IPS DF 6.9 (cell line): ENCODE results near the gene MEOX2.

Experiments used
- DNase-seq: peaks from one replicate; pipeline ENCODE4 v3.0.0-alpha.2; 2013; ENCODE audit warnings: low read depth, low spot score
- H3K27ac ChIP-seq: one replicate; pipeline ENCODE4 v1.5.1; 2013; ENCODE audit warnings: low read length, control low read depth
- H3K27me3 ChIP-seq: 2 replicates; pipeline ENCODE4 v1.6.1; 2013; ENCODE audit warnings: mild to moderate bottlenecking, low read length; ENCODE audit not compliant: control insufficient read depth, insufficient read depth
- H3K36me3 ChIP-seq: 2 replicates; pipeline ENCODE4 v1.6.1; 2013; ENCODE audit warnings: low read length; ENCODE audit not compliant: control insufficient read depth, insufficient read depth
- H3K4me1 ChIP-seq: 2 replicates; pipeline ENCODE4 v1.6.1; 2013; ENCODE audit warnings: low read length; ENCODE audit not compliant: control insufficient read depth, insufficient read depth
- H3K4me3 ChIP-seq: 2 replicates; pipeline ENCODE4 v1.5.1; 2013; ENCODE audit warnings: mild to moderate bottlenecking, low read length
- H3K9me3 ChIP-seq: 2 replicates; pipeline ENCODE4 v1.6.1; 2013; ENCODE audit warnings: low read length, inconsistent platforms; ENCODE audit not compliant: control insufficient read depth, insufficient read depth
- WGBS: extraction: QIAGEN DNeasy Blood & Tissue Kit; methylation state at CpG from one replicate; pipeline ENCODE4 v1.1.7; 2013; ENCODE audit warnings: mixed read lengths, missing lambda C conversion rate; ENCODE audit not compliant: insufficient read length, insufficient coverage; 5-methylcytosine and 5-hydroxymethylcytosine counted together

The MEOX2 gene

GRCh38 chr7:15681631-15682030, 4.9 kb downstream of the MEOX2 start:
- no CpG with 5 or more reads among the region's 2 CpGs for WGBS
- no peak for DNase-seq
- H3K36me3 ChIP-seq, result no peaks in the 10 kb centered on the region
- H3K27me3 ChIP-seq, result peaks cover 13% of the 10 kb centered on the region; the same call in 1 of the 2 replicates
- no peaks in the 10 kb centered on the region for H3K9me3 ChIP-seq
- H3K27ac ChIP-seq, result no peak overlapping the region
- no peak overlapping the region for H3K4me3 ChIP-seq
- H3K4me1 ChIP-seq, result peaks cover under 1% of the 10 kb centered on the region; the same call in 1 of the 2 replicates

GRCh38 chr7:15681186-15681585, 5.3 kb downstream of the MEOX2 start:
- no peak for DNase-seq
- Histone ChIP-seq H3K36me3 (no peaks in the 10 kb centered on the region), H3K27me3 (peaks cover 9% of the 10 kb centered on the region; the same call in 1 of the 2 replicates), H3K4me3 (no peak overlapping the region), H3K4me1 (no peaks in the 10 kb centered on the region; the same call in 1 of the 2 replicates), H3K27ac (no peak overlapping the region), H3K9me3 (no peaks in the 10 kb centered on the region)
- no CpG with 5 or more reads among the region's 1 CpG for WGBS

- H3K27ac ChIP-seq, result no peak overlapping the region
- WGBS, result no CpG with 5 or more reads among the region's 3 CpGs
- no peak for DNase-seq
- no peak overlapping the region for H3K4me3 ChIP-seq
- peaks cover 5% of the 10 kb centered on the region; the same call in 1 of the 2 replicates for H3K27me3 ChIP-seq
- H3K9me3 ChIP-seq, result no peaks in the 10 kb centered on the region
- no peaks in the 10 kb centered on the region for H3K36me3 ChIP-seq
- no peaks in the 10 kb centered on the region; the same call in 1 of the 2 replicates for H3K4me1 ChIP-seq
These were observed 6.0 kb downstream of the MEOX2 start for GRCh38 chr7:15680446-15680845.

GRCh38 chr7:15679306-15679705, 7.2 kb downstream of the MEOX2 start:
- Histone ChIP-seq H3K9me3 (no peaks in the 10 kb centered on the region), H3K4me1 (no peaks in the 10 kb centered on the region), H3K36me3 (no peaks in the 10 kb centered on the region), H3K27ac (no peak overlapping the region), H3K4me3 (no peak overlapping the region), H3K27me3 (no peaks in the 10 kb centered on the region)
- no peak for DNase-seq
- no CpG with 5 or more reads among the region's 1 CpG for WGBS

- DNase-seq, result no peak
These were observed 7.8 kb downstream of the MEOX2 start for GRCh38 chr7:15678653-15679052.

GRCh38 chr7:15675379-15675778, 11.1 kb downstream of the MEOX2 start:
- Histone ChIP-seq H3K27ac (no peak overlapping the region), H3K4me1 (no peaks in the 10 kb centered on the region), H3K9me3 (no peaks in the 10 kb centered on the region), H3K27me3 (no peaks in the 10 kb centered on the region), H3K36me3 (no peaks in the 10 kb centered on the region), H3K4me3 (no peak overlapping the region)
- DNase-seq, result no peak
- no CpG with 5 or more reads among the region's 2 CpGs for WGBS

More at GRCh38 chr7:15678653-15679052, 7.8 kb downstream of the MEOX2 start:
- Histone ChIP-seq H3K27me3 (no peaks in the 10 kb centered on the region), H3K36me3 (no peaks in the 10 kb centered on the region), H3K27ac (no peak overlapping the region), H3K9me3 (no peaks in the 10 kb centered on the region), H3K4me1 (no peaks in the 10 kb centered on the region), H3K4me3 (no peak overlapping the region)
- WGBS, result no CpG with 5 or more reads among the region's 3 CpGs

- DNase-seq, result no peak
- Histone ChIP-seq H3K4me1 (no peaks in the 10 kb centered on the region), H3K9me3 (no peaks in the 10 kb centered on the region), H3K4me3 (no peak overlapping the region), H3K36me3 (no peaks in the 10 kb centered on the region), H3K27me3 (no peaks in the 10 kb centered on the region), H3K27ac (no peak overlapping the region)
These were observed 11.9 kb downstream of the MEOX2 start for GRCh38 chr7:15674586-15674985.

- Histone ChIP-seq H3K27ac (no peak overlapping the region), H3K9me3 (no peaks in the 10 kb centered on the region), H3K36me3 (no peaks in the 10 kb centered on the region), H3K4me1 (no peaks in the 10 kb centered on the region), H3K4me3 (no peak overlapping the region), H3K27me3 (no peaks in the 10 kb centered on the region)
- 100% methylated on average over 1 of the region's 10 CpGs for WGBS
- no peak for DNase-seq
These were observed 16.9 kb downstream of the MEOX2 start for GRCh38 chr7:15669443-15670090.

GRCh38 chr7:15667991-15668390, 18.5 kb downstream of the MEOX2 start:
- Histone ChIP-seq H3K27ac (no peak overlapping the region), H3K36me3 (no peaks in the 10 kb centered on the region), H3K27me3 (no peaks in the 10 kb centered on the region), H3K9me3 (no peaks in the 10 kb centered on the region), H3K4me3 (no peak overlapping the region), H3K4me1 (no peaks in the 10 kb centered on the region)
- DNase-seq, result no peak
- WGBS, result no CpG with 5 or more reads among the region's 5 CpGs

- no peaks in the 10 kb centered on the region for H3K36me3 ChIP-seq
These were observed 24.0 kb downstream of the MEOX2 start for GRCh38 chr7:15662451-15662850.

GRCh38 chr7:15658247-15658646, 28.2 kb downstream of the MEOX2 start:
- Histone ChIP-seq H3K36me3 (no peaks in the 10 kb centered on the region), H3K4me1 (no peaks in the 10 kb centered on the region), H3K27me3 (no peaks in the 10 kb centered on the region), H3K27ac (no peak overlapping the region), H3K4me3 (no peak overlapping the region), H3K9me3 (no peaks in the 10 kb centered on the region)
- WGBS, result no CpG with 5 or more reads among the region's 3 CpGs
- DNase-seq, result no peak

More at GRCh38 chr7:15662451-15662850, 24.0 kb downstream of the MEOX2 start:
- H3K9me3 ChIP-seq, result no peaks in the 10 kb centered on the region
- no CpG with 5 or more reads among the region's 1 CpG for WGBS
- H3K4me1 ChIP-seq, result no peaks in the 10 kb centered on the region
- no peak for DNase-seq
- no peaks in the 10 kb centered on the region for H3K27me3 ChIP-seq
- no peak overlapping the region for H3K4me3 ChIP-seq
- no peak overlapping the region for H3K27ac ChIP-seq
